ENCODE measurements around the gene TK2.

The TK2 gene

DNA sequence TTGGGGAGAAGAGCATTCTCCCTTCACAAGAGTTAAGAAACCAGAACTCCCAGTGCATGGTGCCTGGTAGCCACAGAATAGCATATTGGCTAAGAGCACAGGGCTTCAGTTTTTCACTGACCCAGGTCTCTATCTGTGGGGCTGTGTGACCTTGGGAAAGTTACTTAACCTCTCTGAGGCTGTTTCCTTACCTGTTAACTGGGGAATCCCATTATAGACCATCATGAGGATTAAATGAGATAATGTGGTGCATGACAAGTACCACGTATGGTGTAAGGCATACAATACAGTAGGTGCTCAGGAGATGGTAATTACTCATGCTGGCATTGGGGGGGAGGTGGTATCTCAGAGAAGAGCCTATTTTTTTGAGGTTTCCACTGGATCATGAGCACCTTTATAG is 89.2 kb downstream of the TK2 start:
- TF ChIP-seq MYC (IDR thresholded peaks at IDR 0.05; ENCODE audit: low read depth, low read length), result no peak
- TF ChIP-seq, protein P1, sequence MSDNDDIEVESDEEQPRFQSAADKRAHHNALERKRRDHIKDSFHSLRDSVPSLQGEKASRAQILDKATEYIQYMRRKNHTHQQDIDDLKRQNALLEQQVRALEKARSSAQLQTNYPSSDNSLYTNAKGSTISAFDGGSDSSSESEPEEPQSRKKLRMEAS (IDR thresholded peaks at IDR 0.05; ENCODE audit: low read depth, low read length), result no peak
- TF ChIP-seq, protein P2, sequence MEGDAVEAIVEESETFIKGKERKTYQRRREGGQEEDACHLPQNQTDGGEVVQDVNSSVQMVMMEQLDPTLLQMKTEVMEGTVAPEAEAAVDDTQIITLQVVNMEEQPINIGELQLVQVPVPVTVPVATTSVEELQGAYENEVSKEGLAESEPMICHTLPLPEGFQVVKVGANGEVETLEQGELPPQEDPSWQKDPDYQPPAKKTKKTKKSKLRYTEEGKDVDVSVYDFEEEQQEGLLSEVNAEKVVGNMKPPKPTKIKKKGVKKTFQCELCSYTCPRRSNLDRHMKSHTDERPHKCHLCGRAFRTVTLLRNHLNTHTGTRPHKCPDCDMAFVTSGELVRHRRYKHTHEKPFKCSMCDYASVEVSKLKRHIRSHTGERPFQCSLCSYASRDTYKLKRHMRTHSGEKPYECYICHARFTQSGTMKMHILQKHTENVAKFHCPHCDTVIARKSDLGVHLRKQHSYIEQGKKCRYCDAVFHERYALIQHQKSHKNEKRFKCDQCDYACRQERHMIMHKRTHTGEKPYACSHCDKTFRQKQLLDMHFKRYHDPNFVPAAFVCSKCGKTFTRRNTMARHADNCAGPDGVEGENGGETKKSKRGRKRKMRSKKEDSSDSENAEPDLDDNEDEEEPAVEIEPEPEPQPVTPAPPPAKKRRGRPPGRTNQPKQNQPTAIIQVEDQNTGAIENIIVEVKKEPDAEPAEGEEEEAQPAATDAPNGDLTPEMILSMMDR (IDR thresholded peaks at IDR 0.05; ENCODE audit: low read depth, low read length), result no peak
- TF ChIP-seq POLR2A (IDR thresholded peaks at IDR 0.05; ENCODE audit: extremely low read depth, insufficient read length), result no peak
- no peak overlapping the region for H3K4me3 ChIP-seq (ENCODE audit: low read depth, low read length)
- DNase-seq (ENCODE audit: low read depth), result no peak

DNA sequence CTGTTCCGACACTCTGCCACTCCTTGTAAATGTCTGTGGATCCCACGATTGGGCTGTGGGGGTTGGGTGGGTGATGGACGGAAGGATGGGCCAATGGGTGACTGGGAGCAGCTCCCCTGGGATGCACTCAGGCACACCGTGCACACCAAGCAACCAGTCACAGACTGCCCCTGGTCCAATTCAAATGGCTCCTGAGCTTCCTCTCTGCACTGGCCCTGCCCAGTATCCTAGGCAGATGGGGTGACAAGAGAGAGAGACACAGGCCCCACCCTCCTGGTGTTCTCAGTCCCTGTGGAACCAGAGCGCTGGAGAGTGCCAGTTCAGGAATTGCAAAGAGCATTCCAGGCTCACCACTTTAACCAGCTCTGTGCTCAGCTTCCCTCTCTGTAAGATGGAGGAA is 90.0 kb downstream of the TK2 start:
- TF ChIP-seq, protein P2 (IDR thresholded peaks at IDR 0.05; ENCODE audit: low read depth, low read length), result no peak
- TF ChIP-seq, protein P1 (IDR thresholded peaks at IDR 0.05; ENCODE audit: low read depth, low read length), result no peak
- TF ChIP-seq POLR2A (IDR thresholded peaks at IDR 0.05; ENCODE audit: extremely low read depth, insufficient read length) (no peak), MYC (IDR thresholded peaks at IDR 0.05; ENCODE audit: low read depth, low read length) (no peak)
- no peak for DNase-seq (ENCODE audit: low read depth)
- H3K4me3 ChIP-seq (ENCODE audit: low read depth, low read length), result no peak overlapping the region

DNA sequence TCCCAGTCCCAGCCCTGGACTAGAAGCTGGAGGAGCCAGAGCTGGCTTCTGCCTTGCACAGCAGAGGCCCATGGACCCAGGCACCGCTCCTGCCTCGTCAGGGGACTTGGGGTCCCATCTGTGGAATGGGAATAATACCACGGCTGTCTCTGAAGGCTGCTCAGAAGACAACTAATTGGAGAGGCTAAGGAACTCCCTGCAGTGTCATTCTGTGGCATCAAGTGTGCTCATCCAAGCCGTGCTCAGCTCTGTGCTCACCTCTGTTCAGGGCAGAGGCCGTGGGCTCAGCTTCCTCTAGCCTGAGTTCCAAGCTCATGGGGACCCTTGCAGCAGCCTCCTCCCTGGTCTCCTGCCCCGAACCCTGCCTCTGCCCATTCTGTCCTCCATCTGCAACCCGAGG is 91.1 kb downstream of the TK2 start:
- no peak for DNase-seq (ENCODE audit: low read depth)
- TF ChIP-seq MYC (IDR thresholded peaks at IDR 0.05; ENCODE audit: low read depth, low read length) (no peak), POLR2A (IDR thresholded peaks at IDR 0.05; ENCODE audit: extremely low read depth, insufficient read length) (no peak)
- TF ChIP-seq, protein P2 (IDR thresholded peaks at IDR 0.05; ENCODE audit: low read depth, low read length), result no peak
- TF ChIP-seq, protein P1 (IDR thresholded peaks at IDR 0.05; ENCODE audit: low read depth, low read length), result no peak
- no peak overlapping the region for H3K4me3 ChIP-seq (ENCODE audit: low read depth, low read length)

DNA sequence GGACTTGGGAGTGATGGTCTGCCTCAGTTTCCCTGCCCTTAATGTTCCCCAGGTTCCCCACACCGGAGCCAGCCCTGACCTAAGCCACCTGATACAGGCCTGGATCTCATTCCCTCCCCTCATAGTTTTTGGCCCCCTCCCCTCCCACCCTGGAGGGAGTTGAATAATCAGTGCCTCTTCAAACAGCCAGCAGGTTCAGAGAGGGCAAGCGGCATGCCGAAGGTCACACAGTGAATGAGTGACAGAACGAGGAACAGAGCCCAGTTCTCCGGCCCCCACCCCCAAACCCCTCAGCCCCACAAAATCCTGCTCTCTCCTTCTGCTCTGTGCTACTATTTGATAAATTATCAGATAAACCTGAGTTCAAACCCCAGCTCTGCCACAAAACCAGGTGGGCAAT is 91.6 kb downstream of the TK2 start:
- no peak for DNase-seq (ENCODE audit: low read depth)
- no peak overlapping the region for H3K4me3 ChIP-seq (ENCODE audit: low read depth, low read length)
- TF ChIP-seq MYC (IDR thresholded peaks at IDR 0.05; ENCODE audit: low read depth, low read length) (no peak), POLR2A (IDR thresholded peaks at IDR 0.05; ENCODE audit: extremely low read depth, insufficient read length) (no peak)

All from NB4 (cell line).